GM21723 (cell line): ENCODE results near the gene UBE2G2.

ENCODE experiments used
- ATAC-seq: cut with Tn5 transposase; IDR thresholded peaks from one replicate; pipeline ENCODE4 v1.9.1; 2021; ENCODE audit warnings: mild to moderate bottlenecking, moderate library complexity; ENCODE audit not compliant: unreplicated experiment

UBE2G2 gene, protein sequence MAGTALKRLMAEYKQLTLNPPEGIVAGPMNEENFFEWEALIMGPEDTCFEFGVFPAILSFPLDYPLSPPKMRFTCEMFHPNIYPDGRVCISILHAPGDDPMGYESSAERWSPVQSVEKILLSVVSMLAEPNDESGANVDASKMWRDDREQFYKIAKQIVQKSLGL

DNA sequence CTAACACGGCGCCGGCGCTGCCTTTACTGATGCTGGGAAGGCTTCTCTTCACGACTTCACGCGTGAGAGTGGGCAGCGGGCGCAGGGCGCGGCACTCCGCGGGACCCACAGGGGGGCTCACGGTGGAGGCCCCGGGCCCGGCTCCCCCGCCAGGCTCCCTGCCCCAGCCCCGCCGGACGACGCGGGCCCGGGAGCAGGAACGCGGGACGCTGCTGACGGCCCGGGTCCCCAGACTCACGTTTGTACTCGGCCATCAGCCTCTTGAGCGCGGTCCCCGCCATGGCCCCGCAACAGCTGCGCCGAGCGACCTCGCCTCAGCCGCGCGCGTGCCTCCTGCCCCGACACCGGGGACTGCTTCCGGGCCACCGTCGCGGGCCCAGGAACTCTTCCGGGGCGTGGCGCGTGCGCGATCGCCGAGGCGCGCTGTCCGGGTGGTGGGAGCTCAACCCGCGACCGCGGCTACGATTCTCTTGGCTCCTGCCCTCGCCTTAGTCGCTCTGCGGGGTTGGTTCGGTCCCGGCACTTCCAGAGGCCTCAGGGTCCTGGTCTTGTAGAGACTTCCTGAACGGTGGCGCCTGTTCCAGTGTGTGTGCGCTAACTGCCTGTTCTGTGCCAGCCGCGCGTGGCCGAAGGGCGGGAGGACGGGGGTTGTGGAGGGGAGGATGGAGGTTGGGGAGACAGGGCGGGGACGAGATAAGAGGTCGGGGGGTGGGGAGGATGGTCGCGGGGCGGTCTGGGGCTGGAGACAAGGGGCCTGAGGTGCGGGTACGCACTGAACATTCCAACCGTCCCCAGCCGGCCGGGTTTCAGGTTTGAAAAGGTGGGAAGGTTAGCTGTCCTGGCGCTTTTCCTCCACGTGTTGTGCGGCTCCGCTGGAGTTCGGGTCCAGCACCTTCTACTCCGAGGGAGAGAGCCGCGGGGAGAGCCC lies at the start of gene UBE2G2:
UBE2G2 (minus strand) TSS at position 353 of the 928 bp plus-strand sequence; CDS start at position 281, 72 bp downstream.
- peak; percentile 84 for ATAC-seq

DNA sequence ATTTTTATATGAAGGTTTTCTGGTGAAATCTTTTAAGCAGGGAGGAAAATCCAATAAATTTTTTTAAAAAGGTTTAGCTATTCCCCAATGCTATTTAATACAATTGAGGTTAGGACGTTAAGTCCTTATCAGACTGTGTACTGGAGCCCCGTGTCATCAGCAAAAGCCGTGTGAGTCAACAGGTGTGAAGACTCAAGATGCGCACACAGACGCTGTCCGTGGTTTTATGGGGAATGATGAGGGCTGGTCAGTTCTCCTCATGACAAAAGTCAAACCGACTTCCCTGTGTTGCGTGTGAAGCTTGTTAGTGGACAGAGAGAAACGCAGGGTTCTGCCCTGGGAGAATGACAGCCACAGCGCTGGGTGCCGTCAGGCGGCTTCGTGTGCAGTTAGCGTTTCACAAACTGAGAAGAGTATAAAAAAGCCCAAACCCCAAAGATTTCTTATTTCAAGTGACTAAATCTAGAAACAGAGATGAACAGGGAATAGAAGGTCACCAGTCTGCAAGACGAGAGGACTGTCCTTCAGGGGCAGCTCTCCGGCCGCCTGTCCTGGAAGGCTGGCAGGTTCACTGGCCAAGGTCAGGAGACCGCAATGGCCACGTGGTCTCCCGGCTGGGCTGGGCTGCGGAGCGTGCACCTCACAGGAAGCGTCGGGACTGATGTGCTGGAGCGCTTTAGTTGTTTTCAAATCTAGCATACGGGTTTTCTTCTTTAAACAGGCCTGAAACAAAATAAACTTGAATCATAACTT lies 49.5 kb upstream of the UBE2G2 start:
- ATAC-seq = no peak

DNA sequence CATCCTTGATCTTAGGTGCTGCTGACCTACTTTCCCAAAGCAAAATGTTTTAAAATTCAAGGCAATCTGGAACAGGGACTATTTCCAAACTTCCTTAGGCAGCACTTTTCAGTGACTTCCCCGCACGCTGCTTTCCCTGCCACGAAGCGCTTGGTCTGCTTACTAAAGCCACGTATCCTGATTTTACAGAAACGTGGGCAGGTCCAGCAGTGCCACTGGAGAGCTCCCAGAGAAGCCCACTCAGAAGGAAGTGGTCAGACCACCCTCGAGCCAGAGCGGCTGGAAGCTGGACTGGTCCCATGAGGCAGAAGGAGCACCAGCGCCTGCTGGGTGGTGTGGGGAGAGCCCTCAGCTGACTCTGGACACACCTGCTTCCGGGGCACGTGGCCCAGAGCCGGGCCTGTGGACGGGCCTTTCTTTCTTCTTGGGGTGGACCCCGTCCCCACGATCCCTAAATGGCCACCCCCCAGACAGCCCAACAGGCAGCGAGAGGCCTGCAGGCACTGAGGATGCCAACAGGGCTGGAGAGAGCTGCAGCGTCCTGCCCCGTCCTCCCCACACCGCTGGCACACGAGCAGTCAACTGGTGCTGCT lies 48.7 kb upstream of the UBE2G2 start:
- no peak for ATAC-seq

DNA sequence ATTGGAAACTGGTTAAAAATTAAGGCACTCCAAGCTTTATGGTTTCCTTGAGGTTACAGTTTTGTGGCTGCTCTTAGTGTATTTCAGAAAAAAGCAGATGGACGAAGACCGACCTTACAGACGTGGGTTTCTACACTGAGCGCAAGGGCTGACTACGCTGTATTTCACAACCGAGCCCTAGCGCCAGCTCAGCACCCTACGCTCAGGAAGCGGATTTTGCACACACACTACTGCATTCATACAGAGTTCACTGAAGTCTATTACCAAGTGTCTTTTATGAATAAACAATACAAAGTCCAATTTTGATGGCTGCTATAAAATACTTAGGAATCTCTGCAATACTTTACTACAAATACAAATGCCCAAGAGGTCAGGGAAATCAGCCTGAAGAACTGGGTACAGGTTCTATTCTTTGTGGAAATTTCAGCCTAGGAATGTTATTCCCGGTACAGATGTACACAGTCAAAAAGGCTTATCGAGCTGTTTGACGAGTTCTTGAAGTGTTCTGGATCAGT lies 48.1 kb upstream of the UBE2G2 start:
- no peak for ATAC-seq

DNA sequence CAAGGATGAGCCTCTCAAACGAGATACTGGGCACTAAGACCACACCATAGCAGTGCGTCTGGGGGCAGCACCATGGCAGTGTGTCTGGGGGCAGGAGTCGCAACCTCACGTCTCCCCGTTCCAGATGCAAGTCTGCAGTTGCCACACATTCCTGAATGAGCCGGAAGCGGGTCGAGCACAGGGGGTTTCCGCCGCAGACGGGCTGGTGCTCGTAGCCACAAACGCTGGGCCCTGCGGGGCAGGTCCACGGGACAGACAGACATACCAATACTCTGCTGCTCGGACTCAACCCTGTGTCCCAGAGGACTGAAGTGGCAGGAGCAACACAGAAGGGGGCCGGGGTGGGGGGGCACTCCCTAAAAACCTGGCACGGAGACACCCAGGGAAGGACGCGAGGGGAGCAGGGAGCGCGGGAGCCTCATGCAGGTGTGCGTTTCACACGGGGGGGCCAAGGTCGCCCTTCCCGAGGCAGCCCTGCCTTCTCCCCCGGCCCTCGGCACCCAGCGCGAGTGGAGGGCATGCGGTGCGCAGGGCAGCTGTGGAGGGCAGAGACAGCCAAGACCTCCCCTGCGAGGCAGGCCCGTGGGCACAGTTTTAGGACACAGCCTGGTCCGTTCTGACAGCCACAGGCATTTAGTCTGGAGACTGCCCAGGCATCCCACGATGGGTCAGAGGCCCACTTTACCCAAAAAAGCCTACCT lies 47.4 kb upstream of the UBE2G2 start:
- ATAC-seq = no peak

DNA sequence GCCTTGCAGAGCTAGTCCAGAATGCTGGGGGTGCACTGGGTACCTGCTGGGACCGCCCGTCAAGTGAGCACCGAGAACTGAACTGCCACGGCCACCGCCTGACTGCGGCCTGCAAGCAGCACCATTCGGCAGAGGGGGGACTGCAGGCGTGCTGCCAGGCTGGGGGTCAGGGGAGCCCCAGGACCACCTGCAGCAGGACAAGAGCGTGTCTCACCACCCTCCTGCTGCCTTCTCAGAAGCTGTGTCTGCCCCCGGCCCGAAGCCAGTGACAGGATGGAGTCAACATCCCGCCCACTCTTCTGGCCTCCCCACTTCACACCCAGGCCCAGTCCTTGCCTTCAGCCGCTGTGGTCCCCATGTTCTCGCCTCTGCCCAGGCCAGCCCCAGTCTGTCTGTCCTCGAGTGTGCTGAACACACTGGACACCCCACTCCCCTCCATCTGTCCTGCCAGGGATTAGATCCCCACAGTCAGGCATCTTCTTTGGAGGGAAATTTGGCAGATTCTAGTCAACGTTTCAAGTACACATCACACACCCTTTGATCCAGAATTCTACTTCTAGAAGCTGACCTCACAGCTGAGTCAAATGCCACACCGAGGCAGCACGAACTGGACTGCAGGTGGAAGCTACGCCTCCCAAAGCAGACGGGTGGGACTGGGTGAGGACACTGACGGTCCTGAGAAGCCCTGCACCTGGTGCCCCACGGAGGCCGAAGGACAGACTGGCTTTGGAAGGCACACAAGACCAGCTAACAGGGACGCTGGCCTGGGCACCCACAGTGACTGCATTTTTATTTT lies 45.8 kb upstream of the UBE2G2 start:
- no peak for ATAC-seq

DNA sequence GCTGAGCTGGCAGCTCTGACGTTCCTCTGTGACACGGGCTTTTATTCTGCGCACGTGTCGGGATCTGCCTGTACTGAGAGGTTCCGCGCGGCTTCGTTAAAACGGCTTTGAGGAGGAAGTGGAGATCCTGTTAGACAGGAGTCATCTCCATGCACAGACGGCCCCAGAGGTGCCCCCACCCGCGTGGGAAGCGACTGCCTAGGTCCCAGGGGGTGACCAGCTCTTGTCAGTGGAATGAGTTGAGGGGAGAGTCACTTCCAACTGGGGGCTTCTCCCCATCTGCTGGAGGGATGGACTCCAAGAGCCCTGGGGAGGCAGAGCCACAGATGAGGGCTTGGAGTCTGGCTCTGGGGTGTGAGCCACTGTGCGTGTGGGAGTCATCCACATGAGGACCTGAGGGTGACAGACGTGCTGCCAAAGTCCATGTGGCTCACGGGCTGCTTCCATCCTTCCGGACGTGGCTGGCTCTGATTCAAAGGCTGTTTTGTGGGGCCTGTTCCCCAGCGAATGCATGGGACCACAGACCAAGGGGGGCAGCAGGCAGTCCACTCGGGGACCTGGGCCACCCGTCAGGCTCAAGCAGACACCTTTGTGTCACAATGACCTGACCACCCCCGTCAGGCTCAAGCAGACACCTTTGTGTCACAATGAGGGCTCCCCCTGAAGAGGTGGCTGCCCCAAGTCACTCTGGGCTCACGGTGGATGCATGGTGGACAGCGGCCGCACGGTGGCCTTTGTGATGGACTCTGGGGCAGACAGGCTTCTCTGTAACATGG lies 45.1 kb upstream of the UBE2G2 start:
- ATAC-seq = no peak

DNA sequence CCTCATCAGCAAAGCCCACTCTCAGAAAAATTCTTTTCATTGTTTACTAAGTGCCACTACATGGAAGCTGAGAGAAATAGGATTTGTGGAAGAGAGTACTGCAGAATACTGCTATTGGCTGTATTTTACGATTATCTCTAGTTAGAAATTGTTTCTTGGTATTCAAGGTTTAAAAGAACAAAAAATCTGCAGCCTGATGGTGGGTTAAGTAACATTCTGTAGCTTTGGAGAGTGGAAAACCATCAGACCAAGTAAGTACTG lies 44.5 kb upstream of the UBE2G2 start:
- ATAC-seq = no peak

DNA sequence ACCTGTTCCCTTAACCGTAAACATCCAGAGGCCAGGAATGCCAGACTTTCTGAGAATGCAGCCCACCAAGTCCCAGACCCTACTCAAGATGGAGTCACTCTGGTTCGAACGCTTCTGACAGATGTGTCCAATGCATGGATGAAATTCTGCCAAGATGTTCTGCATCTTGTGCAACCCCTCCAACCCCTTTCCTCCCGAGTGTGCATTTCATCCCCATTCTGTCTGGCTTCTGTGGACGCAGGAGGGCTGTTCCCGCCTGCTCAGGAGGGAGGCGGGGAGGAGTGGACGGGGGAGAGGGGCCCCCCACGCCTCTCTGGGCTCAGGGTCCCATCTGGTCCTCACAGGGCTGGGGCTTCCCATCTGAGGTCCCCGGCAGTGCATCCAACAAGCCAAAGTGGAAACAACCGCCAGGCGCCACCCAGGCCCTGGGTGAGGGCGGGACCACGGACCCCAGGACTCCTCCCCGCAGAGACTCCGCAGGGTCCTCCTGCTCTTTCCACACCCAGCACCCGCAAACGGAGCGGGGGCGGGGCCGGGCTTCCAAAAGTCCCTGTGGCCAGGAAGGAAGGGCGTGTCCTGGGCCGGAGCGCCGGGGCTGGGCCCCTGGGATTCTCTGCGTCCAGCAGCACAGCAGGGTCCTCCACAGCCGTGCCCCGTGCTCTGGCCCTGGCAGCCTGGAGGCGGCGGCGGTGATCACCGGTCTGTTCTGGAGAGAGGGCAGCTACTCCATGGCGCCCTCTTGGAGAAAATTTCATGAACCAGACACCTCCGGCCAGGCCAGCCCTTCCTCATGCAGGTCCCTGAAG lies 44.0 kb upstream of the UBE2G2 start:
- no peak for ATAC-seq

DNA sequence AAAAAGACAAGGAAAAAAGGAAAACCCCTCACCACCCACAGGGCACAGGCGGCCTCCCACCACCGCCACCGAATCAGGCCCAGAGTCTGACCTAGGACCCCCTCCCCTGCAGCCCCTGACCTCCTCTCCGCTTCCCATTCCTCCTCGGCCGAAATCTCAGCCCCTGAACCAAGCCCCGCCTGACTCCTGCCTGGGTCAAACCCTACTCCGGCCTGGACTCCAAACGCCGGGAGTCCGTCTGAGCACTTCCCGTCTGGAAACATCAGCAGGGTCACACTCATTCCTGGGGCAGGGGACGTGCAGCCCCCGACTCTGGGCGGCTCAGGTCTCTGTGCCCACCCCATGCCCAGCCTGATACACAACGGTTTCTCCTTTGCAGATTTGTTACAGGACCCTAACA lies 42.6 kb upstream of the UBE2G2 start:
- no peak for ATAC-seq

DNA sequence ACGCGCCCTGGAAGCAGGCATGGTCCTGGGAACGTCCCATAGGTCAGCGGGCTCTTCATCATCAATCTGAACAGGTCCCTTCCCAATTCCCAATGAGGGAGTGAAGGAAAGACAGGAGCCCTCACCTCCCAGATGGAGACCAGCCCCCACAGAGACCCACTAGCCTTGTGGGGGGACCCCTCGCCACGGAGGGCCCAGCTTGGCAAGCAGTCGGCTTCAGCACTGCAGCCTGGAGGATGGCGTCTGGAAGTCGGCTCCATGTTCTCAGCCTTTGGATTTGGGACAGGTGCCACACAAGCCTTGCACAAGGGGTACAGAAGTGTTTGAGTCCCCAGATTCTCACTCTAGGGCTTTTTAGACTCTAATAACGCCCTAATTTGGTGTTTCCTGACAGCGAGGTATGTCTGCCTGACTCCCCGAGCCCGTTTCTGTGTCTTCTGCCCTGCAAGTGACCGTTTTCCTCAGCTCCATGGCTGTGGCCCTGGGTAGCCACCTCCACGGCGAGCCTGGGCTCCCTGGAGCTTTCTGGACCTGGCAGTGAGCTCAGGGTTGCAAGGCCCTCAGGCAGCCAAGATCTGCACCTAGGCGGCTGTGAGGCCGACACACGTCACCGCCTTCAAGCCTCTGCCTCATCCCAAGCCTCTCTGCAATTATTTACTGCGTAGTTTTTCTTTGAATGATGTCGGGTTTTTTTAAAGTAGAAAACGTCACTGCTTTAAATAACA lies 41.3 kb upstream of the UBE2G2 start:
- no peak for ATAC-seq

DNA sequence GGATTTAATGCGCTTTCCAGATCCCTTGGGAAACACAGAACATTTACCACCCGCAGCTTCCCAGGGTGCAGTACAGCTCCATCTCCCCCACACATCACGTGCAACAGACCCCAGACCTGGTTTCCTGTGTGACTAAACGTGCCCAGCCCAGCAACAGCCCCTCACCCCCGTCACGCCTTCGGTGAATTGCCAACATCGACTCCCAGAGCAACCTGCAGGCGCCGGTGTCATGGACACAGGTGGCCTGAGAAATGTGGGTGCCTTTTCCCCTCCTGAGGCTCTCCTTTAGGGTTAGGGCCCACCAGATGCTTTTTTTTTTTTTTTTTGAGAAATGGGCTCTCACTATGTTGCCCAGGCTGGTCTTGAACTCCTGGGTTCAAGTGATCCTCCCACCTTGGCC lies 40.5 kb upstream of the UBE2G2 start:
- no peak for ATAC-seq

DNA sequence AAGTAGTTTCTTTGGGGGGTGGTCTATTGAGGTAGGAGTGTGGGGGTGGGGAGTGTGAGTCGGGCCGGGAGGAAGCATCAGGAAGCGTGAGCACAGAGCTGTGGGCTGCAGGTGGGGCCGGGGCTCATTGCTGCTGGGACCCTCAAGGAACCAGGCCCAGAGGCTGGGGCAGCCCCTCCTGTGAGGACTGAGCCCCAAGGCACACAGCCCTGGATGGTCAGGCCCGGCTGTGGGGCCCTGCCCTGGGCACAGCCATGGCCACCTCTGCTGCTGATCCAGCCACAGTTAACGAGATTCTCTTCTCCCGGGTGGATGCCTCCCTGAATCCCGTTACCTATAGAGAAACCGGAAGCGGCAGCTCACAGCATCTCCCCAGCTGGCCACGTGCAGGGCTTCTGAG lies 39.2 kb upstream of the UBE2G2 start:
- no peak for ATAC-seq

DNA sequence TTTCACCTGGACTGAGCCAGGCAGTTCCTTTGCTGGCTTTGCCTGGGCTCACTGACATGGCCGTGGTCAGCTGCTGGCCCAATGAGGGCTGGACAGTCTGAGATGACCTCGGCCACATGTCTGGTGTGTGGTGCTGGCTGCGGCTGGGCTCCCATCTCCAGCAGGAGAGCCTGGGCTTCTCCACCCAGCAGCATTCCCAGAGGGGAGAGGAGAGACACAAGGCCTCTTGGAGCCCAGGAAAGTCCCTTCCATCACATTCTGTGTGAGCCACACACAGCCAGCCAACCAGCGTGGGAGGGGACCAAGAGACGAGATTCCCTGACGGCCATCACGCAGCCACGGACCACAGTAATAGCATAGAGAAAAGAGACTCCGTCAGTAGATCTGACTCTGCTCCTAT lies 37.3 kb upstream of the UBE2G2 start:
- no peak for ATAC-seq

DNA sequence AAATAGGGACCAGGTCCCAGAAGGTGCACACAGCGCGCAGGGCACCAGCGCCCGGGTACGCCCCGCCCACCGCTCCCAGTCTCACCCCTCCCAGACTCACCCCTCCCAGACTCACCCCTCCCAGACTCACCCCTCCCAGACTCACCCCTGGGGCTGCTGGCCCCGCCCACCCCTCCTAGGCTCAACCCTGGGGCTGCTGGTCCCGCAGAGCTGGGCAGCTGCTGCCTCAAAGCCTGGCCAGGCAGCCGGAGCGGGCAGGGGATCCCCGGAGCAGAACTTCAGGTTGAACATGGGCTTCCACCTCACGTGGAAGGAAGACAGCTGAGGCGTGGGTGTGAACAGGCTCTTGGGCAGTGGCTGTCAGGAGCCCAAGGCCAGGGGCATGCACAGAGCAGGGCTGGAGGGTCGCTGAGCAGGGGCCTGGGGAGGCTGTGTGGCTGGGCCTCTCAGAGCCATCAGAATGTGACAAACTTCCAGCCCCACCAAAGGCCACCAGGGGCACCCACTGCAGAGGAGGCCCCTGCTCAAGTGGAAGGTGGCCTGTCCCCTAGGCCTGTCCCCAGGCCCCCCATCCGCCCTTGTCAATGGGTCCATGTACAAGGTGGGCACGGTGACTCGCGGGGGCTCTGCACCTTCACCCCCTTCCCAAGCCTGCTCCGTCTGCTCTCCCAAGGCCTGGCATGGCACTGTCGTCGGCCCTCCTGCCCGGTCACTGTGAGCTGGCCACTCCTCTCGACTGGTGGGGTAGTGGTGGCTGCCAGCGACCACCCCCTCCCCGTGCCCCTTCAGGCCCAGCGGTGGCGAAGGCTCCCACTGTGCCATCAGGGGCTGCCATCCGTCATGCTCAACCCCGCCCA lies 36.6 kb upstream of the UBE2G2 start:
- no peak for ATAC-seq

DNA sequence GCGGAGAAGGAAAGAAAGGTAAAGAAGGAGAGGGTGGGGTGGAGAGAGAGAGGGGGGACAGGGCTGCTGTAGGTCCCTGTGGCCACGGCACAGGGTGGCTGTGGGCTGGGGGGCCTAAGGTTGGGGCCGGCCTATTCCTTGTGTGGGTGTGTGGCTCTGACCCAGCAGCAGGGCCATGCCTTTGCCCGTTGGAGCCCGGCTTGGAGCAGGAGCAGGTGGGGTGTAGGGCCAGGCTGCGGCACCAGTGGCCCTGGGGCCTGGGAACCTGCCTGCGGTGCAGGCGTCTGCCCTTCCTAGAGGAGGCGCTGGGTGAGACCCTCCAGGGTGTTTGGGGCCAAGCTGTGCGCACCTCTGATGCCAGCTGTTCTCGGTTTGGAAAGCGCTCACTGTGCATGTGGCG lies 35.9 kb upstream of the UBE2G2 start:
- no peak for ATAC-seq
